Measurements from ENCODE around the gene HPSE2. TPM values are rescaled to one million over a fixed set of nuclear protein-coding genes. Genes with fewer than 3 reads are reported as not detected.

The HPSE2 gene
- total RNA-seq, 1 experiment from 2014 or later, result not detected

DNA sequence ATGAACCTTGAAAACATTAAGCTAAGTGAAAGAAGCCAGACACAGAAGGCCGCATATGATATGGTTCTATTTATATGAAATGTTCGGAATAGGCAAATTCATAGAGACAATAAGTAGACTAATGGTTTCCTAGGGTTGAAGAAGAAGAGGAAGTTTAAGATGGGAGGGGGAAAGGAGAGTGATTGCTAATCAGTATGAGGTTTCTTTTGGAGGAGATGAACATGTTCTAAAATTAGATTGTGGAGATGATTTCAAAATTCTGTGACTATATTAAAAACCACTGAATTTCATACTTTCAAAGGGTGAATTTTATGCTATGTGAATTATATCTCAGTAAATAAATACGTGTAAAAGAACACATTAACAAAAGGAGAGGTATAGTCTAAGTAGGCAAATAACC lies 612.5 kb downstream of the HPSE2 start:
- DNase-seq (ENCODE audit: low read depth), result no peak

DNA sequence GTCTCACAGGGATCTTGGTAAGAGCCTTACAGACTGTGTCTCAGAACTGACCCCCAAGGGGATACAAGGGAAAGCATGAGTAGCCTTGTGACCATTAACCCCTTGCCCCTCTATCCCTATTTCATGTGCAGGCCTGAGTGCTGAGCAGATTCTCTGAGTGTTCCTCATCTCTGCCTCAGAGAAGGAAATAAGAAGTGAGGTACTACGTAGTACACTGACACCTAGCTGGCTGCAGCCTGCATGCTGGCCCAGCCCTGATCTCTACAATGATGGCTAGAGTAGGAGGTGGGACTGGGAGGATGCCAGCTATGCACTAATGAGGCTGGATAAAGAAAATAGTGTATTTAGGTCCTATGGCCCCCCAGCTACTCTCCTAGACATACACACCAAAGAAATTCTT lies 614.0 kb downstream of the HPSE2 start:
- no peak for DNase-seq (ENCODE audit: low read depth)

DNA sequence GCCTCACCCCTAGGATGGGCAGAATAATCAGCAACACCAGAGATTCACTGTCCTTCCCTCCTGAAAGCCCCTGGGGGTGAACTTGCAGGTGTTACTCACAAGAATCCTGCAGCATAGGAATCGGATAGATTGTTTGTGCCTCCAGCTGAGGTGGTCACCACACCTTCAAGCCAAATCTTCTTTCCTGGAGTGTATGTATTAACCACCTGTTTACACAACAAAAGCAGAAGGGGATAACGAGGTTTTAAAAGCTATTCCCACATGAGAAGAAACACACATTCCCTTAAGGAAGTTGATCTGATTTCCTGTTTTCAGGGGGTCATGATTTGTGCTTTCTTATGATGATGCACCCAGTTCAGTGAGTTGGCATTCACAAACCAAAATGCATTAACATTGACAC lies 615.1 kb downstream of the HPSE2 start:
- no peak for DNase-seq (ENCODE audit: low read depth)

GRCh38 chr10:98619446-98619845 lies 616.2 kb downstream of the HPSE2 start:
- peak; percentile 16 for DNase-seq (ENCODE audit: low read depth)

GRCh38 chr10:98617906-98618520 lies 617.6 kb downstream of the HPSE2 start:
- DNase-seq (ENCODE audit: low read depth), result no peak

- DNase-seq (ENCODE audit: low read depth), result no peak
Observed at GRCh38 chr10:98613446-98613845, 622.2 kb downstream of the HPSE2 start.

DNA sequence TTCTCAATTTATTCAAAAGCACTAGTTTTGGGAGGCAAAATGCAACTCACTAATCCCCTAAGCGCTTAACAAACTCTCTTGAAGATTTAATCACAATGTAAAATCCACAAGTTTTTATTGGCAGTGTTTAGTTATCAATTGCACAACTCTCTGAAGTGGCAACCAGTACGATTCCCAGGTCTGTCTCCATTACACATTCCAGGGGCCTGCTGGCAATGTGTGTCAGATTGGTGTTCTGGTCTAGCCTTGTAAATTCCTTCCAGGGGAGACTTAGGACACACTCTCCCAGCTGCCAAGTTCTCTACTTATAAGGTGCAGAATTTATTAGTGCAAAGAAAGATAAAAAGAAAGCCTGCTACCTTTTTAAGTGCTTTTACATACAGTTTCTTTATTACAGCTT lies 624.2 kb downstream of the HPSE2 start:
- DNase-seq (ENCODE audit: low read depth), result no peak

- DNase-seq (ENCODE audit: low read depth), result no peak
Observed at GRCh38 chr10:98610836-98611235, 624.8 kb downstream of the HPSE2 start.

DNA sequence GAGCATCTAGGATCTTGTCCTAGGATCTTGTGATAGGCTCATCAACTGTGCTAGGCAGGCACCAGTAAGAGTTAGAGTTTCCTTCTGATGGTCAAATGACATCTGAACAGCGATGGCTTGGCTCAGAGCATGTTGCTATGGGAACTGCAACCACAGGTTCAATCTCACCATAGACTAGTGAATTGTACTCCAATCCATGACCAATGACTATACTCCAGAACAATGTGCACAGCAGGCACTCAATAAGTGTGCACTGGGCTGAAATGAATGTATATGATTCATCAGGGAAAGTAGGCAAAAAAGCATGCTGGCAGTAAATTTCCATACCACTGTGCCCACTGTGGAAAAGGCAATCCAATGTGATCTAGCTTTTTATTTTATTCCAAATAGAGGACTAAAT lies 625.4 kb downstream of the HPSE2 start:
- DNase-seq (ENCODE audit: low read depth), result peak; percentile 33

DNA sequence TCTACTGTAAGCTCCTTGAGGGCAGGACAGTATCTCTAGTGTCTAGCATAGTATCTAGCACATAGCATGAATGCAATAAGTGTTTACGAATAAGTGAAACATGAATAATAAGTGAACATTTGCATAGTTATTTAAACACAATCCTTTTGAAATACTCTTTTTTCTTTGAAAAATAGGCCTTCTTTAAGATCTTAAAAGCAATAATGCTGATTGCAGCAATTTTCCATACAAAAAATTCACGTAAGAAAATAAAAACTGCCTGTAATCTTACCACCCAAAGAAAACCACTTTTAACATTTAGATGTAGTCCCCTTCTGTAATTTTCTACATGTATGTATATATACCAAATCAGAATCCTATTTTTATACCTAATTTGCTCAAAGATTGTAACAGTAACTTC lies 626.4 kb downstream of the HPSE2 start:
- no peak for DNase-seq (ENCODE audit: low read depth)

- no peak for DNase-seq (ENCODE audit: low read depth)
Observed at GRCh38 chr10:98608411-98608810, 627.2 kb downstream of the HPSE2 start.

DNA sequence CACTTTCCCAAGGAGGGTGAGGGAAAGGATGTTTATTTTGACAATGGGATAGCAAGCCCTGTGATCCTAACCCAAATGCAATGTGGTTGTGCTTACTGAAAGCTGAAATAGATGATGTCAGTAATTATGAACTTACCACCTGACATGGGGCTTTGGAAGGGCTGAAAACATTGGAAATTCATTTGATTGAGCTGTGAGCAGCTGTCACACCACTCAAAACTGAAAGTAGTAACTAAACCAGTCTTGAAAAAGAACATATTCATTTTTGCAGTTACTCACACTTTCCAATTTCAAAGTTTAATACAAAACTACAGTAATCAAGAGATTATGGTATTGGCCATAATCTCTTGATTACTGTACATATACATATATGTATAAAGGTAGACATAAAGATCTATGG lies 633.4 kb downstream of the HPSE2 start:
- DNase-seq (ENCODE audit: low read depth), result no peak

DNA sequence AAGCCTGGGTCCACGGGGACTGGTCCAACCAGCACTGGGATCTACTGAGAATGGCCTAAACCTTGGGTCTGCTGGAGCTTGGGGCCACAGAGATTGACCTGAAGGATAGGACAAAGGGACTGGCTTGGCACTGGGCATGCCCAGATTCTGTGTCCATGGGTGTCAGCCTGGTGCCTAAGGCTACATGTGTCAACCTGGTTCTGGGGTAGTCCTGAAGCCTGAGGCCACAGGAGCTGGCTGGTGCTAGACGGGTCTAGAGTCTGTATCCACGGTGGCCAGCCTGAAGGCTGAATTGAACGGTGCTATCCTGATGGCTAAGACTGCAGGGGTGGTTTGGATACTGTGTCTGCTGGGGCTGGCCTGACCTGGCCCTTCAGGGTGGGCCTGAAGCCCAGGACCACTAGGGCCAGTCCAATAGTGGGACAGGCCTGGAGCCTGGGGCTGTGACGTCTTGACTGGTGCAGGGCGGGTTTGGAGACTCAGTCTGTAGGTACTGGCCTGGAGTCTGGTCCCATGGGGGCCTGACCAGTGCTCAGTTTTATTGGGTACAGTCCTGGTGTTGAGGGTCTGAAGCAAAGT lies 636.5 kb downstream of the HPSE2 start:
- DNase-seq (ENCODE audit: low read depth), result no peak

DNA sequence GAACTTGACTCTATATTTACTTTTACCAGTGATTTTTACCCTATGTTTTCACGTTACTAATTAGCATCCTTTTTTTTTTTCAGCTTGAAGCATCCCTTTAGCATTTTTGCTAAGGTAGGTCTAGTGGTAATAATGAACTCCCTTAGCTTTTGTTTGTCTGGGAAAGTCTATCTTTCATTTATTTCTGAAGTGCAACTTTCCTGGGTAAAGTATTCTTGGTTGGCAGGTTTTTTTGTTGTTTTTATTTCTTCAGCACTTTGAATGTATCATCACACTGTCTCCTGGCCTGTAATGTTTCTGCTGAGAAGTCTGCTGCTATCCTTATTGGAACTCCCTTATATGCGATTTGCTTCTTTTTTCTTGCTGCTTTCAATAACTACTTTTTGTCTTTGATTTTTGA lies 639.2 kb downstream of the HPSE2 start:
- no peak for DNase-seq (ENCODE audit: low read depth)

GRCh38 chr10:98589691-98590090 lies 646.0 kb downstream of the HPSE2 start:
- peak; percentile 13 for DNase-seq (ENCODE audit: low read depth)

- peak; percentile 57 for DNase-seq (ENCODE audit: low read depth)
Observed at GRCh38 chr10:98589007-98589406, 646.6 kb downstream of the HPSE2 start.

GRCh38 chr10:98587156-98587837 lies 648.4 kb downstream of the HPSE2 start:
- peak; percentile 24 for DNase-seq (ENCODE audit: low read depth)

DNA sequence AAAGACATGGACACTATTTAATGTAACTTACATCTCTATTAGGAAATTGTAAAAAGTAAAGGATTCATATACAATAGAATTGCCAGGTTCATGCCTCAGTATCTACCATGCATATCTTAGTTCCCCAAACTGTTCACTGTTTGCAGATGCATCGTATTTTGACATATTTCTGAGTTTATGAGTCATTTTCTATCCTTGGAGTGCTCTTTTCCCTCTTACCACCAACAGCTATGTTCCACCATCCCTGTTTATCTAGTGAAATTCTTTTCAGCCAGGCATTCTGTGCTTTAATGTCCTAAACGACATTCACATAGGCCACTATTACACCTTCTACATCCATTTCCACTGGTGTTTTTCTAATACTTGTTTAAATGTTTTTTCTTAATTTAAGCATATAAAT lies 649.6 kb downstream of the HPSE2 start:
- DNase-seq (ENCODE audit: low read depth), result no peak

GRCh38 chr10:98582363-98582762 lies 653.3 kb downstream of the HPSE2 start:
- DNase-seq (ENCODE audit: low read depth), result no peak

- DNase-seq (ENCODE audit: low read depth), result no peak
Observed at GRCh38 chr10:98577578-98577977, 658.1 kb downstream of the HPSE2 start.

GRCh38 chr10:98577168-98577567 lies 658.5 kb downstream of the HPSE2 start:
- DNase-seq (ENCODE audit: low read depth), result no peak

DNA sequence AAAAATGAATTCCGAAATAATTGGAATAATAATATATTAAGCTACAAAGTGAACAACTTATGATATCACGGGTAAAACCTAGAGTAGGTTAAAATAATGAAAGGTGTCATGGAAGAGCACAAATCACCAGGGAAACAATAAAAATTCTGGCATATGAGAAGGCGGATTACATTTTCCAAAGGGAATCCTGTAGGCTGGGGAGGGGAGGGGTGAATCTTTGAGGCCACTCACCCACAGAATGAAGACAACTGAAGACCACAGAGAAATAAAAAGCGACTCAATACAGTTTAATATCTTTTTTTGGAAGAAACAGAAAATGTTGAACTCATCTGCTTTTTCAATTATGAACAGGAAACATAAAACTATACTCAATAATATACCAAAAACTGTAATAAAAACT lies 659.6 kb downstream of the HPSE2 start:
- DNase-seq (ENCODE audit: low read depth), result no peak

DNA sequence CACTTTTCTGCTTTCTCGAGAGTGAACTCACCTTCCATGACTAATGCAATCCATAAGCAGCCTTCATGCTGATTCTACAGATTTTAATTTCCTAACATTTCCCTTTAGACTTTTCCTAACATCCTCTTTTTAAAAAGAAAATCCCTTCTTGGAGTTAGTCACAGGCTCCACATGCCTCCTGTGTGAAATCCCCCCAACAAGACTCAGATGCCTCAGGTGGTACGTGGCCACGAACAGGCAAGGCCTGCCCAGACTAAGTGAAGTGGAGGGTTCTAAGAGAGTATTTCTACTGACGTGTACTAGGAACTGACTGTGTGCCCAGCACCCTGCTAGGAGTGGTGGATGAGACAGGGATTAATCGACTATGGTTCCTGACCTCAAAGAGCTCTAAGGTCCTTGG lies 663.1 kb downstream of the HPSE2 start:
- DNase-seq (ENCODE audit: low read depth), result peak; percentile 76
